DMS153 treated with DMSO at 0.1 percent for 48 hours (cell line): ENCODE data around the gene LRRC75A.
A peak's percentile ranks its signal among the peaks of the same experiment; 100 is the strongest.
"Not testable (repeated sequence)": the region's sequence is repeated elsewhere in the genome, so short reads cannot be mapped to it uniquely, and the experiment has no call there.

Experiments
- DNase-seq: peaks from one replicate; lab custom pipeline; 2025; ENCODE audit not compliant: unreplicated experiment; lab: John Stamatoyannopoulos, UW

LRRC75A gene, protein sequence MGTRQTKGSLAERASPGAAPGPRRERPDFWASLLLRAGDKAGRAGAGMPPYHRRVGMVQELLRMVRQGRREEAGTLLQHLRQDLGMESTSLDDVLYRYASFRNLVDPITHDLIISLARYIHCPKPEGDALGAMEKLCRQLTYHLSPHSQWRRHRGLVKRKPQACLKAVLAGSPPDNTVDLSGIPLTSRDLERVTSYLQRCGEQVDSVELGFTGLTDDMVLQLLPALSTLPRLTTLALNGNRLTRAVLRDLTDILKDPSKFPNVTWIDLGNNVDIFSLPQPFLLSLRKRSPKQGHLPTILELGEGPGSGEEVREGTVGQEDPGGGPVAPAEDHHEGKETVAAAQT

DNA sequence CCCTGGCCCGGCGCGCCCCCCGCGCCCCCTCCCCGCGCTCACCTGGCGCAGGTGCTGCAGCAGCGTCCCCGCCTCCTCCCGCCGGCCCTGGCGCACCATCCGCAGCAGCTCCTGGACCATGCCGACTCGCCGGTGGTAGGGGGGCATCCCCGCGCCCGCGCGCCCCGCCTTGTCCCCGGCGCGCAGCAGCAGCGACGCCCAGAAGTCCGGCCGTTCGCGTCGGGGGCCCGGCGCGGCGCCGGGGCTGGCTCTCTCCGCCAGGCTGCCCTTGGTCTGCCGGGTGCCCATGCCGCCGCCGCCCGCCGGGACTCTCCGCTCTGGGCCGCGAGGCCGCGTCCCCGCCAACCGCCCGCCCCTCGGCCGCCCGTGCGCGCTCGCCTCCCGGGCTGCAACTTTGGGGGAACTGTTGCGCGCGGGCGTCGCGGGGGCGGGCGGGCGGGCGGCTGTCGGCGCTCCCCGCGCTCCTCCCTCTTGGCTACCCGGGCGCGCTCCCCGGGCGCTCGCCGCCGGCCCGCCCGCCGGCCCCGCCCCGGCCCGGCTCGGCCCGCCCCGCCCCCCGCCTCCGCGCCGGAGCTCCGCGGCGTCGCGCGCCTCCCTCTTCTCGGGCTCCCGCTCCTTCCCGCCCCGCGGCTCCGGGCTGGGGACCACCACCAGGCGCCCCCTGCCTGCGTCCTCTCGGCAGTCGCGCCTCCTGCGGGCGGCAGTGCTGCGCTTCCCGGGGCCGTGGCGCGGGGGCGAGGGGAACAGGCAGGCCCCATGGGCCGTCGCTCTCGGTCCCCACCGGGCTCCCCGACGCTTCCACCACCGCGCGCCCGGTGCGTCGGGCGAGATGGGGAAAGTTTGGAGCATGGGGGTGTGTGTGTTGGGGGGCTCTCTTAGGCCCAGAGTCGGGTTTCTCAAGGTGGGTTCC, at the start of gene LRRC75A:
TSS of gene LRRC75A (minus strand) at position 491 of the 910 bp plus-strand sequence. CDS start at position 288, 203 bp downstream.
- no peak for DNase-seq

DNA sequence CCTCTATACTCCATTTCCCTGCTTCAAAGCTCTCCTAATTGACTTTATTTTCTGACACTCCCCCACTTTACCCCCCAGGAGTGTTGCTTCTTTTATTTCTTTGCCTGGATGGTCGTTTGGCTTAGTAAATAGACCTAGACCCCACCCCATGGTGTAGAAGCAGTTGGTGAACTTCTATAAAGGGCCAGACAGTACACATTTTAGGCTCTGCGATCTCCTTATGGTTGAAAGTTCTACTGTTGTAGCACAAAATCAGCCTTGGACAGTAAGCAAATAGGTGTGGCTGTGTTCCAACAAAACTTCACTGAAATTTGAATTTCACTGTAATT, 45.1 kb upstream of the LRRC75A start:
- no peak for DNase-seq

DNA sequence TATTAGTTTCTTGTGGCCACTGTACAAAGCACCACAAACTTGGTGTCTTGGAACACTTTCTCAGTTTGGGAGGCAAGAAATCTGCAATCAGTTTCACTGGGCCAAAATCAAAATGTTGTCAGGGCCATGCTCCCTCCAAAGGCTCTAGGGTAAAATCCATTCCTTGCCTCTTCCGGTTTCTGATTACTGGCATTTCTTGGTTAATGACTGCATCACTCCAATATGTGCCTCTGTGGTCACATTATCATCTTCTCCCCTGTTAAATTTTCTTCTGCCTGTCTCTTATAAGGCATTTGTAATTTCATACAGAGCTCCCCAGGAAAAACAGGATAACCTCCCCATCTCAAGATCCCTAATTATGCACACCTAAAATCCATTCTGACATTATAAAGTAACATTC, 42.2 kb upstream of the LRRC75A start:
- DNase-seq, result no peak

DNA sequence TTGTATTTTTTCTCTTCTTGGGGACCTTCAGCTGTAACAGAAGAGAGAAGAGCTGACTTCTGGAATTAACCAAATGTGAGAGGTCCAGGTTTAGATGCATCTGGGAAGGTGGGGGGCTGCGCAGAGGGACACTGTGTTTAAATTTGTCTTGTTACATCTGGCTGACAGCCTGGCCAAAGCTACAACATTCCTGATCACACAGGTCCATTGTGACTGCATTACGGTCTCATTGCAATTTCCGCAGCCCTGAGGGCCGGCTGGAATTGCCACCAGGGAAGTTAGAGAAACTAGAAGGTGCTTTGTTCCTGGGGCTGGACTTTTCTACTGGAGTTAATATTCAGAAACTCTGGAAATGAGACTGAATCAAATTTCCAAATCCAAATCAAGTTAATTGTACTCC, 37.9 kb upstream of the LRRC75A start:
- DNase-seq, result no peak

DNA sequence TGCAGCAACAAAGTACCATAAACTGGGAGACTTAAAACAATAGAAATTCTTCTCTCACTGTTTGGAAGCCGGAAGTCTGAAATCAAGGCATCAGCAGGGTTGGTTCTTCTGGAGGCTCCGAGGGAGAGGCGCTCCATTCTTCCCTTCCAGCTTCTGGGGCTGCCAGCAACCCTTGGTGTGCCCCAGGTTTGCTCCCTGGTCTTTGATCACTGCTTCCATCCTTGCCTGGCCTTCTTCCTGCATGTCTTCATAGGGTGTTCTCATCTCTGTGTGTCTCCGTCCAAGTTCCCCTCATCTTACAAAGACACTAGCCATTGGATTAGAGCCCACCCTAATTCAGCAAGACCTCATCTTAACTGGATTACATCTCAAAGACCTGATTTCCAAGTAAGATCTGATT, 35.3 kb upstream of the LRRC75A start:
- DNase-seq, result no peak

DNA sequence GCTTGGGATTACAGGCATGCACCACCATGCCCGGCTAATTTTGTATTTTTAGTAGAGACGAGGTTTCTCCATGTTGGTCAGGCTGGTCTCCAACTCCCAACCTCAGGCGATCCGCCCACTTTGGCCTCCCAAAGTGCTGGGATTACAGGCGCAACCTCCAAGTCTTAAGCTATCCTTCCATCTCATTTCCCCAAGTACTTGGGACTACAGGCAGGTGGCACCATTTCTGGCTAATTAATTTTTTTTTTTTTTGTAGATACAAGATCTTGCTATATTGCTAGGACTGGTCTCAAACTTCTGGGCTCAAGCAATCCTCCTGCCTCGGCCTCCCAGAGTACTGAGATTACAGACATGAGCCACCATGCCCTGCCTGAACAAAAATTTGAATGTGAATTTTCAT, 33.6 kb upstream of the LRRC75A start:
- DNase-seq, result not testable (repeated sequence)

DNA sequence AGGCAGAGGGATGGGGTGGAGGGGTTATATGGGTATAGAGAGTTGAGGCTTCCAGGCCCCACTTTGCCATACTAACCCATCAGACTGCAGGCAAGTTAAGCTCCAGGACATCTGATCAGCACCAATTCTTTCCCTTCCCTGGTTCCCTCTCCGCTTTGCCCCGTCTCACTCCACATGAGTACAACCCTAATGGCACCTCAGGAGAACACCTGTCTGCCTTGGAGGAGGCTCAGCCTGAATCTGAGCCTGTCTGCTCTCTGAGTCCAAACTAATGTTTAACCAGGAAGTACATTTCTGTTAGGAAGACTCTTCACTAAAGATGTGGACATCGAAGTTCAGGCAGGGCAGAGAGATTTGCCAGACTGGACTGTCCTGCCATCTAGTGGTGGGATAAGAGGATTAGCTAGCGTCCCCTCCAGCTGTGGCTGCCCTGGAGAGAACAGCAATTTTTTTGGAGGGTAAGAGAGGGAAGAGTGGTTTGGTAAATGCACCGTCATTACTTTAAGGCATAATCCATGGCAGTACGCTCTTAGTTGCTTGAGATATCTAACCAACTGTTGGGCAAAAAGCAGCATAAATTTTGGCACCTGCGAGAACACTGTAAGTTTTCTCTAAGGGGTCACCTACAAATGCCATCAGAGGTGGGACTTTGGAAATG, 29.2 kb upstream of the LRRC75A start:
- peak; percentile 44 for DNase-seq

DNA sequence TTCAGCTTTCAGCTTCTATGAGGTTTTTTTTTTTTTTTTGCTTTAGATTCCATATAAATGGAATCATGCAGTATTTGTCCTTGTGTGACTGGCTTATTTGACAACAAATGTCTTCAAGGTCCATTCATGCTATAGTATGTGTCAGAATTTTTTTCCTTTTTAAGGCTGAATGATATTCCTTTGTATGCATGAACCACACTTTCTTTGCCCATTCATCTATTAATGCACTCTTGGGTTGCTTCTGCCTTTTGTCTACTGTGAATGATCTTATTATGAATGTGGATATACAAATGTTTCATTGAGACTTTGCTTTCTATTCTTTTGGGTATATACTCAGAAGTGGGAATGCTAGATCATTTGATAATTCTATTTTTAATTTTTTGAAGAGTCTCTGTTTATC, 27.0 kb upstream of the LRRC75A start:
- no peak for DNase-seq

DNA sequence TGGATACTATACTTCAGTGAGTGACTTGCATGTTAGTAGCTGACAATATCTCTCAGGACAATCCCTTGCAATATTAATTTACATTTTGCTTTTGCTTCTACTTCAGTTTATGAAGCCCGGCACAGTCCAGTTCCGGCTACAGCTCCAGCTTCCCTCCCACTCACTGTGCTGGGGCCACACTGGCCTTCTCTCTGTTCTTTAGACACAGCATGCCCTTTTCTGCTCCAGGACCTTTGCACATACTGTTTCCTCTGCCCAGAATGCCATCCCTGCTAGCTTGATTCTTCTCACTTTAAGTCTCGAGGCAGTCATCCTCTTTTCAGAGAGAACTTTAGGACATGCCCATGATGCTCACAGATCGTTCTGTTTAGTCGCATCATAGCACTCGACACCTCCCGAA, 25.5 kb upstream of the LRRC75A start:
- no peak for DNase-seq

DNA sequence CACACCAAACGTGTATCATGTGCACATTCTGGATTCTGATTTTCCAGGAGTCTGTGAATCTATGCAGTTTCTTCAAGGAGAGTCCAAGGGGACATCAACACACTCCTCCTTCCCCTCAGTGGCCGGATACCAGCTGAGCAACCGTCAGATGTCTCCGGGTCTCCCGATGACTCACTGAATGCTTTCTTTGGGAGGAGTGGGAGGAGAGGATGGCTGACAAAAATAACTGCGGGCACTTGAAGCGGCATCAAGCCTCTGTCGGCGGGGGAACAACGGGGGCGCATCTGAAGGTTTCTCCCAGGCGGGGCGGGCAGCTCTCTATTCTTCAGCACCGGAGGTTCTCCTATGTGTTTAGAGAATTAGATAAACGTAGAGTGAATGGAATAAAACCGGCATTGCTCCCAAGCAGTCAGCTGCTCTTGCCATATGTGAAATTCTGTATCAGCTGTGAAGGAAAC, 24.6 kb upstream of the LRRC75A start:
- no peak for DNase-seq

DNA sequence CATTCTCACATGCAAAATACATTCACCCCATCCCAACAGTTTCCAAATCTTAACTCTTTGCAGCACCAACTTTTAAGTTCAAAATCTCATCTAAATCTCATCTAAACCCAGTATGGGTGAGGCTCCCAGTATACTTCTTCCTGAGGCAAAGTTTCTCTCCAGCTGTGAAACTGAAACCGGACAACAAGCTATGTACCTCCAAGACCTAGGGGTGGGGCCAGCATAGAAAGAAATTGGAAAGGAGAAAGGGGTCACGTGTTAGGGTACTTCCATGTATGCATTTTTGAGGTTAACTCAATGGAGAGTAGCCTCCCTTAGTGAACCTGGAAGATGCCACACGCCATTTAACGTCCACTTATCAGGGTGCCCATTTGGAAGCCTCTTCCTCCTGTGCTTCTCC, 23.9 kb upstream of the LRRC75A start:
- no peak for DNase-seq

DNA sequence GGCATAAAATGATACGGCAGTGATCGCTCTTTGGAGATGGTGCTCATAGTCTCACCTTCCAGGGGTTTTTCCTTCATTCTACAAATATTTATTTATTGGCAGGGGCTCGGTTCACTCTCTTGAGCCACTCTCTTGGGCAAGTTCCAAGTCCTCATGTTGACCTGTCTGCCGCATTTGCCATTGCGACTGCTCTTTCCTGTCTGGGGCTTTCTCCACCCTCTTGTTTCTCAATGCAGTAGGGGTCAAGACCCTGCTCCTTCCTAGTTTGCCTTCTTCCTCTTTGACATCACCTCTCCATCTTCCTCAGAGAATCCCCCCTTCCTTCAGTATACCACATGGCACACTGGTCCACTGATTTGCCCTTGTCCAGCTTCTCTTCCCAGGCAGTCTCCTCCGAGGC, 21.9 kb upstream of the LRRC75A start:
- no peak for DNase-seq

DNA sequence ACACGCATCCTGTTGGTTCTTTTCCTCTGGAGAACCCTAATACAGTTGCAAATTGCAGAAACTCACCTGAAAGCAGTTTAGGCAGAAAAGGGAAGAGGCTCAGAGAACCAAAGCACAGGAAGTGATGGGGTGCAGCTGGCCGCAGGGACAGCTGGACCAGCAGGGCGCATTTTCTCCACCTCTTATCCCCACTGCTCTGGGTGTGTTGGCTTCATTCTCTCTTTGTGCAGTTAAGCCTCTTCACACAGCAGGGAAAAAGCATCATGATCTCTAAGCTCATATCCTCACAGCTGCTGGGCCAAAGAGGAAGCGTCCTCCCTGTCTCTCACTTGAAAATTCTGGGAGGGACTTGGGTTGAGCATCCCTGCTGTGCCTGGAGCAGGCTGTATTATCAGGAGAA, 20.0 kb upstream of the LRRC75A start:
- no peak for DNase-seq

DNA sequence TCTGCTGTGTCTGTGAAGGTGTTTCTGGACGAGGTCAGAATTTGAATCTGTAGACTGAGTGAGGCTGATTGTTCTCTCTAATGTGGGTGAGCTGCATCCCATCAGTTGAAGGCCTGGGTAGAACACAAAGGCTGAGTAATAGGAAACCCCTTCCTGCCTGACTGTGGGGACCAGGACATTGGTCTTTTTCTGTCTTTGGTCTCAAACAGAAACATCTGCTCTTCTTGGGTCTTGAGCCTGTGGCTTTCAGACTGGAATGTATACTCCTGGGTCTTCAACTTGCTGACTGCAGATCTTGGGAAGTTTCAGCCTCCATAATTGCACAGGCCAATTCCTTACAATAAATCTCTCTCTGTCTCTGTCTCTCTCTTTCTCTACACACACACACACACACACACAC, 19.6 kb upstream of the LRRC75A start:
- no peak for DNase-seq

DNA sequence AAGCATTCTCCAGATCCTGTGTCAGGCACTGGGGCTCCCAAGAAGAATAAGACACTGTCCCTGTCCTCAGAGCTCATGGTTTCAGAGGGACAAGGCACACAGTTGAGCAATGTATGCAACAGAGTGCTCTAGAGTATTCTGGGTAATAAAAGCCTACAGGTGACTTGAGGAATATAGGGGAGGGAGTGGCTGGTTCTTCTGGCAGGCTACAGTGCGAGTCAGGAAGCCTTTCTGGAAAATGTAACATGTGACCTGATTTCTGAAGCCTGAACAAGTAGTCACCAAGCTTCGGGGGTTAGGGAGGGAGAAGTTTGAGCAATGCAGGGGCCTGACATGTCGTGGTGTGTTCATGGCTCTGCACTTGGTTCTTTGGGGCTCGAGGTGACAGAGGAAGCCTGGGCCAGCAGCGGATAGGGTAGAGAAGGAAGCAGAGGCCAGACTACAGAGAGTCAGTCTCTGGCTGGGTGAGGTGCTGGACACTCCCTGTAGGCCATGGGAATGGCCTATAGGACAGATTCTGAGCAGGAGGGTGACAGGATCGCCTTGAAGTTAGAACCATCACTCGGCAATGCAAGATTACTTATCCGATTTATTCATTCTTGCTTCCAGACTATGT, 16.0 kb upstream of the LRRC75A start:
- DNase-seq, result no peak

DNA sequence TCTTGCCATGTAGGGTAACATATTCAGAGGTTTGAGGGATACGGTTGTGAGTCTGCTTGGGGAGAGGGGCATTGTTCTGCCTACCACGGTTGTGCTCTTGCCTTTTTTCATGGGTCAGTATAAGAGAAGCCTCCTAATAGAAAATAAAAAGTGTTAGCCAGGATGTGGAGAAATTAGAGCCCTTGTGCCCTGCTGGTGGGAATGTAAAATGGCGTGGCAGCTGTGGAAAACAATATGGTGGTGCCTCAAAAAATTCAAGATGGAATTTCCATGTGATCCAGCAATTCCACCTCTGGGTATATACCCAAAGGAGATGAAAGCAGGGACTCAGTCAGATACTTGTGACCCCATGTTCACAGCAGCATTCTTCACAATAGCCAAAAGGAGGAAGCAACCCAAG, 14.2 kb upstream of the LRRC75A start:
- DNase-seq, result no peak

DNA sequence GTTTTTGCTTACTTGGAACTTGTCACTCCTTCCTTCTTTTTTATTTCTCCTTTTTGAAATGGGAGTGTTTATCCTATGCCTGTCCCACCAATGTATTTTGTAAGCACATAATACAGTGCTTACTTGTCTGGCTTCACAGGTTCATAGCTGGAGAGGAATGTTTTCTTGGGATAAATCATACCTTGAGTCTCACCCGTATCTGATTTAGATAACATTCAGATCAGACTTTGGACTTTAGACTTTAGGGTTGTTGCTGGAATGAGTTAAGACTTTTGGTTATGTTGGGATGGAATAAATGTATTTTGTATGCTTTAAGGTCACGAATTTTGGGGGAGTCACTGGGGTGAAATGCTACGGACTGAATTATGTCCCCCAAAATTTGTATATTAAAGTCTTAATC, 13.0 kb upstream of the LRRC75A start:
- DNase-seq, result no peak

DNA sequence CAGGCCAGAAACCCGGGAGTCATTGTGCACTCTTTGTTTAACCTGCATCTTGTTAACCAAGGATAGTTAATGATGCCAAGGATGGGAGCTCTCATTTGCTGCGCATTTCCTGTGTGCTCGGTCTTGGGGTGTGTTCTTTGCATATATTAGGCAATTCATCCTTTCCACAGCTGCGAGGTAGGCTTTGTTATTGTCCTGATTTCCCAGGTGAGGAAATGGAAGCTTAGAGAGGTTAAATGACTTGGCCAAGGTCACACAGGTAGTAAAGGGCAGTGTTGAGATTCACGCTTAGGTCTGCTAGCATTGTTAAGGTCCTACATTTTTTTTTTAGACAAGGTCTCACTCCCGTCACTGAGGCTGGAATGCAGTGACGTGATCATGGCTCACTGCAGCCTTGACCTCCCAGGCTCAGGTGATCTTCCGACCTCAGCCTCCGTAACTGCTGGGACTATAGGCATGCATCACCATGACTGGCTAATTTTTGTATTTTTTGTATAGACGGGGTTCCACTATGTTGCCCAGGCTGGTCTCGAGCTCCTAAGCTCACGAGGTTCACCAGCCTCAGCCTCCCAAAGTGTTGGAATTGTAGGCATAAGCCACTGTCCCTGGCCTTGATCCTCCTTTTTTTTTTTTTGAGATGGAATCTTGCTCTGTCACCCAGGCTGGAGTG, 5.0 kb upstream of the LRRC75A start:
- DNase-seq, result no peak

DNA sequence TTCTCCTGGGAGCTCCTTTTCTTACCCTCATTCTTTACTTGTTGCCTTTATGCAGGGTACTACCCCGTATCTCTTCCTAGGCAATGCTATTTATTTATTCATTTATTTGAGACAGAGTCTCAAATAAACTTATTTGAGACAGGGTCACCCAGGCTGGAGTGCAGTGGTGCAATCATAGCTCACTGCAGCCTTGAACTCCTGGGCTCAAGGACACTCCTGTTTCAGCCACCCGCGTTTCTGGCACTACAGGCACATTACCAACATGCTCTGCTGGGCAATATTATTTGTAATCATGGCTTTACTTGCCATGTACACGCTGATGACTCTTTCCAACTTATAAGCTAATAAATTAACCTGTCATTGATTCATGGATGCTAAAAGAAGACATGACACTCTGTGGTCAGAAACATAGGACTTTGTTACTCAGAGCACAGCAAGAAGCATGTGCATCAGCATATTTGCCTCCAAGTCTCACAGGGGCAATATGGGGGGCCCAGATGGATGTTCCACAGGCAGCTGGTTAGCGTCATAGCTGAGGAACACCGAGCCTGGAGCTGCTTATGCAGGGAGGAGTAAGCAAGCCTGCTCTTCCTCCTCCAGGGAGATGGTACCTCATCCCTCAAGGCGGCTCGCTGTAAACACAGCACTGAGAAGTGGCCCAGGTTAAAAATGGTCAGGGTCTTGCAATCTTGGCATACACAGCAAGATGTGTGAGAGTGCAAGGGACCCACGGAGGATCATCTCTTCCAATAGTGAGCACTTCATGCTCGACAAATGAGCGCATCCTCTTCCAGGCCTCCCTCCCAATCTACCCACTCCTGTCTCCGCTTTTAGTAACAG, 4.2 kb upstream of the LRRC75A start:
- no peak for DNase-seq

DNA sequence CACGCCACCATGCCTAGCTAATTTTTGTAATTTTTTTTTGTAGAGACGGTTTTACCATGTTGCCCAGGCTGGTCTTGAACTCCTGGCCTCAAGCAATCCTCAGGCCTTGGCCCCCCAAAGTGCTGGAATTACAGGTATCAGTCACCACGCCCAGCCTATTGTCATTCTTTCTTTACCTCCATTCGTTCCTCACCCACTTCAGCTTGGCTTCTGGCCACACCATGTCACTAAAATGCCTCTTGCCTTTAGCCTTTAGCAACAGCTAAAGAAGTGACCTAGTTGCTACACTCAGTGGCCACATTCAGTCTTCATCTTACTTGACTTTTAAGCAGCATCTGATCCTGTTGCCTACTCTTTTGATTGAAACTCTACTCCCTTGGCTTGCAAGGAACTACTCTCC, 3.6 kb upstream of the LRRC75A start:
- no peak for DNase-seq
